GF-D8 (cell line): Measurements from ENCODE around the gene GOLGA6B.
"Not testable (repeated sequence)": the region's sequence is repeated elsewhere in the genome, so short reads cannot be mapped to it uniquely, and the experiment has no call there.

Experiments used
- DNase-seq: peaks from one replicate; lab custom pipeline; 2025; lab: John Stamatoyannopoulos, UW

The GOLGA6B gene

GRCh38 chr15:72665706-72666105, 11.2 kb downstream of the GOLGA6B start:
- DNase-seq: not testable (repeated sequence)

DNA sequence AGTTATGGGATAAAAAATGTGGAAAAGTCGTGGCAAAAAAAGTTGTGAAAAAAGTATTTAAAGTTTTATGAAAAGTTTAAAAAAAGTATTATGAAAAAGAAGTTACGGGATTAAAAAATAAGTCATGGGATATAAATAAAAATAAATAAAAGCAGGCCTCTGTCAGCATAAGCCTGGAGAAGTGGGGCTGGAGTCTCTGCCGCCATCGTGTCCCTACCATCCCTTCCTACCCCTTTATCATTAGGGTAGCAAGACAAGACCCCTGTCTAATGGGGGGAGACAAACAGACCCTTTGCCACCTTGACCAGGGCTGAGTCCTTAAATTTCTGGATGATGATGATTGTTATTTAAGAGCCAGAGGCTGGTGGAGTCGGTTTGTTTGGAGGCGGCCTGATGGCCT, 15.3 kb downstream of the GOLGA6B start:
- DNase-seq: not testable (repeated sequence)

GRCh38 chr15:72670656-72671352, 16.3 kb downstream of the GOLGA6B start:
- DNase-seq: not testable (repeated sequence)

GRCh38 chr15:72671525-72671924, 17.0 kb downstream of the GOLGA6B start:
- no peak for DNase-seq

DNA sequence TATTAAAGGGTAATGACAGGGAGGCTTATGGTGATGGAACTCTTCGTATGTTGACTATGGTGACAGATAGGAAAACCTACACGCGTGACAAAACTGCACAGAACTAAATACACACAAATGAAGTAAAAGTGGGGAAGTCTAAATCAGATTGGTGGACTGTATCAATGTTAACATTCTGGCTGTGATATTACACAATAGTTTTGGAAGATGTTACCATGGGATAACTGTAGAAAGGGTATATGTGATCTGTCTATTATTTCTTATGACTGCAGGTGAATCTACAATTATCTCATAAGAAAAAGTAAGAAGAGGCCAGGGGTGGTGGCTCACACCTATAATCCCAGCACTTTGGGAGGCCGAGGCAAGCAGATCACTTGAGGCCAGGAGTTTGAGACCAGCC, 22.3 kb downstream of the GOLGA6B start:
- DNase-seq: no peak

- DNase-seq: no peak
These were observed 26.4 kb downstream of the GOLGA6B start for GRCh38 chr15:72680931-72681330.

DNA sequence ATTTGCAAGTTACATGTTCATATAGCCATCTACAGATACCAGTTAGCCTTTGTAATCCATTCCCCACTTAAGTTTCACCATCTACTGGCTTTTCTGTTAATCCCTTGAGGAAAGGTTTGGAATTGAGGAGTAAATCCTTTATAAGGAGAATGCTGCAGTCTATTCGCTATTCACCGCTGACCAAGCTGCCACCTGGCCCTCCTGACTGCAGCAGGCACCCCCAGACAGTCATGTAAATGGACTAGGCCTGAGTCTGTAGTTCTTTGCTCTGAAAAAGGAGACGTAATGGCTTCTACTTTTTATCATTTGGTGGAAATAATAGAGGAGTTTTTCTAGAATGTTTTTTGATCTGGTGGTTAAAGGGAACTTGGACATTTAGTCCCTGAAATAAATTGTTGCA, 28.3 kb downstream of the GOLGA6B start:
- no peak for DNase-seq

GRCh38 chr15:72685301-72685924, 30.9 kb downstream of the GOLGA6B start:
- DNase-seq: no peak

DNA sequence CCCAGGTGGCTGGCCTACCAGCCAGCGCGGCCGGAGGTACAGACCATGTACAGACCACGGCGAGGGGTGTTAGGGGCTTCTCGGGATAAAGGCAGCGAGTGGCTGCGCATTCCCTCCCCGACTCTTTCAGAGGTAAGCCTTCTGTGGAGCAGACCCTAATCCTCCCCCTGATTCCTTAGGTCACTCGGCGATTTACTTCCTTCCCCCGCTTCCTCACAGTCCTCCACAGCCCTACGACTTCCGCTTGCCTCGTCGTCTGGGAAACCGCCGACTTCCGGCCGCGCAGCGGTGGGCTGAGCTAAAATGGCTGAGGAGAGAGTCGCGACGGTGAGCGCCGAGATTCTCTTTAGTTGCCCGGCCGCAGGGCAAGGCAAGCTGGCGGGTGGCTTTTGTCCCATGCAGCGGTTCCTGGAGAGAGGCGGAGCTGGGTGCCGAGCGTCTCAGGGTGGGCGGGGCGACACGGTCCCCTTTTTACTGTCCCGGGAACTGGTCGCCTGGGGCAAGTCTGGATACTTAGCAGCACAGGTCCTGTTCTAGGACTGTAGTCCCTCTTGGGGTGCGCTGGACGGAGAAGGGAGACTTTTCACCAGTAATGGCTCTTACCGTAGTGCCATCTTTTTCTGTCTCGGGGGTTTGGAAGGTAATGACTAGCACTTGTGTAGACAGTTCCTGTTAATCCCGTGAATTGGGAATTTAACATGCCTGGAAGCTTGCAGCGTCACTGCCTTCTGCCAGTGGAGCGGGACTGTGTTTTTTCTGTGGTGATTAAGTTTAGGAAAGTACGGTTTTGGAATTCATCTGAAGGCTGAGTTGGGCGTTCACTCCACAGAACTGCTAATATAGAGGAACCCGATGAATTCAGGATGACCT, 31.7 kb downstream of the GOLGA6B start, which contains the start of the genes BBS4 and HIGD2B:
BBS4 (plus strand) TSS at position 283 of the 870 bp plus-strand sequence; CDS start at position 304, 21 bp downstream.
HIGD2B (minus strand) TSS at position 258 of the 870 bp plus-strand sequence. CDS start 9,808 bp downstream, outside the sequence.
- DNase-seq: no peak

DNA sequence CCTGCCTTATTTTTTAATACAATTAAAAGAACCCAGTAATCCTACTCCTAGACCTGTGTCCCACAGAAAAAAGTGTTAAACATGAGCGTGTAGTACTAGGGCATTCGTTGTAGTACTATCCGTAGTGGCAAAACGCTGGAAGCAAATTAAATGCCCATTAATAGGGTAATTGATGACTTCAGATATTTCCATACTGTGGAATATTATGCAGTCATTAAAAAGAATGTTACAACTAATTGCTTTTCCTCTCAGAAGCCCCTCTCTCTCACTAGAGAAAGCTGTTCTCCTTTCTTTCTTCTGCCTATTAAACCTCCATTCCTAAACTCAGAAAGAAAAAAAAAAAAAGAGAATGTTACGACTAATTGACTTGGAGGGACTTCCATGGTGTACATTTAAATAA, 34.2 kb downstream of the GOLGA6B start:
- DNase-seq: no peak

- no peak for DNase-seq
These were observed 36.4 kb downstream of the GOLGA6B start for GRCh38 chr15:72690938-72691337.

GRCh38 chr15:72698938-72699337, 44.4 kb downstream of the GOLGA6B start:
- no peak for DNase-seq

- DNase-seq: no peak
These were observed 45.6 kb downstream of the GOLGA6B start for GRCh38 chr15:72700076-72700475.

GRCh38 chr15:72706266-72706665, 51.8 kb downstream of the GOLGA6B start:
- no peak for DNase-seq

DNA sequence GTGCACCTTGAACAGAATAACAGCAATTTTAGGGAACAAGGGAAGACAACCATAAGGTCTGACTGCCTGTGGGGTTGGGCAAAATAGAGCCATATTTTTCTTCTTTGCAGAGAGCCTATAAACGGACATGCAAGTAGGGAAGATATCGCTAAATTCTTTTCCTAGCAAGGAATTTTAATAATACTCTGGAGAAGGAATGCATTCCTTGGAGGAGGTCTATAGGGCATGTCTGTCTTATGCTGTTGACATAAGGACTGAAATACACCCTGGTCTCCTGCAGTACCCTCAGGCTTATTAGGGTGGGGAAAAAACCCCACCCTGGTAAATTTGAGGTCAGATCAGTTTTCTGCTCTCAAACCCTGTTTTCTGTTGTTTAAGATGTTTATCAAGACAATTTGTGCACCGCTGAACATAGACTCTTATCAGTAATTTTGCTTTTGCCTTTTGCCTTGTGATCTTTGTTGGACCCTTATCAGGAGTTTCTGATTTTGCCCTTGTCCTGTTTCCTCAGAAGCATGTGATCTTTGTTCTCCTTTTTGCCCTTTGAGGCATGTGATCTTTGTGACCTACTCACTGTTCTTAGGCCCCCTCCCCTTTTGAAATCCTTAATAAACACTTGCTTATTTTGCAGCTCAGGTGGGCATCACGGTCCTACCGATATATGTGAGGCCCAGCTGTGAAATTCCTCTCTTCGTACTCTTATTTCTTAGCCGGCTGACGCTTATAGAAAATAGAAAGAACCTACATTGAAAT, 54.2 kb downstream of the GOLGA6B start:
- DNase-seq: peak; percentile 7
